ENCODE measurements around the gene TTYH2.

The TTYH2 gene

DNA sequence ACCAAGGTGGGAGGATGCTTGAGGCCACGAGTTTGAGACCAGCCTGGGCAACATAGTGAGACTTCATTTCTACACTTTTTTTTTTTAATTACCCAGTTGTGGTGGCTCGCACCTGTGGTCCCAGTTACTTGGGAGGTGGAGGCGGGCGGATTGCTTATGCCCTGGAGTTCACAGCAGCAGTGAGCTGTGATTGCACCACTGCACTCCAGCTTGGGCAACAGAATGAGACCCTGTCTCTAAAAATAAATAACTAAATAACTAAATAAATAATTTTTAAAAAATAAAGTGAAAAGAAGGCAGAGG, 70.0 kb downstream of the TTYH2 start:
- no peak for DNase-seq (ENCODE audit: low read depth)
- TF ChIP-seq, protein P1, sequence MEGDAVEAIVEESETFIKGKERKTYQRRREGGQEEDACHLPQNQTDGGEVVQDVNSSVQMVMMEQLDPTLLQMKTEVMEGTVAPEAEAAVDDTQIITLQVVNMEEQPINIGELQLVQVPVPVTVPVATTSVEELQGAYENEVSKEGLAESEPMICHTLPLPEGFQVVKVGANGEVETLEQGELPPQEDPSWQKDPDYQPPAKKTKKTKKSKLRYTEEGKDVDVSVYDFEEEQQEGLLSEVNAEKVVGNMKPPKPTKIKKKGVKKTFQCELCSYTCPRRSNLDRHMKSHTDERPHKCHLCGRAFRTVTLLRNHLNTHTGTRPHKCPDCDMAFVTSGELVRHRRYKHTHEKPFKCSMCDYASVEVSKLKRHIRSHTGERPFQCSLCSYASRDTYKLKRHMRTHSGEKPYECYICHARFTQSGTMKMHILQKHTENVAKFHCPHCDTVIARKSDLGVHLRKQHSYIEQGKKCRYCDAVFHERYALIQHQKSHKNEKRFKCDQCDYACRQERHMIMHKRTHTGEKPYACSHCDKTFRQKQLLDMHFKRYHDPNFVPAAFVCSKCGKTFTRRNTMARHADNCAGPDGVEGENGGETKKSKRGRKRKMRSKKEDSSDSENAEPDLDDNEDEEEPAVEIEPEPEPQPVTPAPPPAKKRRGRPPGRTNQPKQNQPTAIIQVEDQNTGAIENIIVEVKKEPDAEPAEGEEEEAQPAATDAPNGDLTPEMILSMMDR (IDR thresholded peaks at IDR 0.05; ENCODE audit: low read length, missing control alignments), result no peak
- H3K4me3 ChIP-seq (replicated peaks; ENCODE audit: low read depth, low read length), result no peak overlapping the region

GRCh38 chr17:74287031-74287602, 73.7 kb downstream of the TTYH2 start:
- TF ChIP-seq, protein P1 (IDR thresholded peaks at IDR 0.05; ENCODE audit: low read length, missing control alignments), result no peak
- no peak overlapping the region for H3K4me3 ChIP-seq (replicated peaks; ENCODE audit: low read depth, low read length)
- no peak for DNase-seq (ENCODE audit: low read depth)

- TF ChIP-seq, protein P1 (IDR thresholded peaks at IDR 0.05; ENCODE audit: low read length, missing control alignments), result no peak
- DNase-seq (ENCODE audit: low read depth), result no peak
- H3K4me3 ChIP-seq (replicated peaks; ENCODE audit: low read depth, low read length), result no peak overlapping the region
Measured at GRCh38 chr17:74288785-74289184, 75.4 kb downstream of the TTYH2 start.

DNA sequence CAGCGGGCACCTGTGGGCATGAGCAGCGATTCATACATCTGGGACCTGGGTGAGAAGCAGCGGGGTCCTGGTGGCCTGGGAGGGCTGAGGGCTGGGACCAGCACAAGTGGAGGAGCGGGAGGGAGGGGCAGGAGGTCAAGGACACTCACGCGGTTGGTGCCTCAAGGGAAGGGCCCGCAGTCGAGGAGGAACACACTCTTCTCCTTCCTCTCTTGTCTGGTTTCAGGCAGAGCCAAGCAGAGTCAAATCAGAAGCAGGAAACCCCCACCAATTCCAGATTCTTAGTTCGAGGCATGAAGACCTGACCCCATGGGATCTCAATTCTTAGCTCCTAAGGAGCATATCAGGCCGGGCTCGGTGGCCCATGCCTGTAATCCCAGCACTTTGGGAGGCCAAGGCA, 76.3 kb downstream of the TTYH2 start:
- H3K4me3 ChIP-seq (replicated peaks; ENCODE audit: low read depth, low read length), result no peak overlapping the region
- DNase-seq (ENCODE audit: low read depth), result no peak
- TF ChIP-seq, protein P1 (IDR thresholded peaks at IDR 0.05; ENCODE audit: low read length, missing control alignments), result no peak

DNA sequence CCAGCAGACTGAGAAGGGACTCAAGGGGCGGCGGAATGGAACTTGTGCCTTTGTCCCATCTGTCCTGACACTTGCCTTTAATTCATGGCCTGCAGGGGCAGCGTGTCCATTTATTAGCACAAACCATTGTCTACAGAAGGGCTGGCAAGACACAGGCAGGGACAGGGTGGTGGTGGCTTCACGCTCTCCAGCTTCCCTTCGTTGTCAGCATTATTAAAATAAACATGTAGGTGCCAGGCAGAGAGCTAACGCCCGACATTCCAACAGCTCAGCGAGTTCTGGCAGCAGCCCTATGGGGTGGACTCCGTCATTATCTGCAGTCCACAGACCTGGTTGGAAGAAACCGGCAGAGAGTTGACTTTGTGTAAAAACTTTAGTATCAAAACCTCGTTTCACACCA, 77.0 kb downstream of the TTYH2 start:
- TF ChIP-seq, protein P1 (IDR thresholded peaks at IDR 0.05; ENCODE audit: low read length, missing control alignments), result no peak
- H3K4me3 ChIP-seq (replicated peaks; ENCODE audit: low read depth, low read length), result no peak overlapping the region
- no peak for DNase-seq (ENCODE audit: low read depth)

GRCh38 chr17:74292495-74292894, 79.1 kb downstream of the TTYH2 start:
- no peak for DNase-seq (ENCODE audit: low read depth)
- H3K4me3 ChIP-seq (replicated peaks; ENCODE audit: low read depth, low read length), result no peak overlapping the region
- TF ChIP-seq, protein P1 (IDR thresholded peaks at IDR 0.05; ENCODE audit: low read length, missing control alignments), result no peak

All from fibroblast of pulmonary artery (primary cell).